ENCODE results near the gene ATG13. TPM values are rescaled to one million over a fixed set of nuclear protein-coding genes. Genes with fewer than 3 reads are reported as not detected.

ATG13 gene
- total RNA-seq, 2 experiments from 2014 or later, result 70.4 to 72.1 TPM

GRCh38 chr11:46612326-46612725, 5.0 kb upstream of the ATG13 start:
- no peak overlapping the region for H3K27ac Mint-ChIP-seq
- H3K27me3 Mint-ChIP-seq, result no peaks in the 10 kb centered on the region
- DNase-seq, result no peak
- ChIA-PET POLR2A (interaction anchor here (1.4 to 1.9 kb wide), 2 partner anchors 18 to 20 kb away, joined by 8 to 14 read pairs; partner anchors contain the start of gene AMBRA1), CTCF (interaction anchor here (0.8 to 1.9 kb wide), 4 partner anchors 18 to 74 kb away, joined by 3 to 5 read pairs (median 4); partner anchors contain the start of gene AMBRA1)
- H3K4me3 Mint-ChIP-seq, result no peak overlapping the region
- H3K9me3 Mint-ChIP-seq, result no peaks in the 10 kb centered on the region
- peaks cover 28% of the 10 kb centered on the region for H3K4me1 Mint-ChIP-seq
- H3K36me3 Mint-ChIP-seq (ENCODE audit: low read depth), result peaks cover 2% of the 10 kb centered on the region

- Mint-ChIP-seq H3K4me3 (peak overlapping the region; percentile 90), H3K9me3 (no peaks in the 10 kb centered on the region), H3K4me1 (peaks cover 46% of the 10 kb centered on the region), H3K27me3 (no peaks in the 10 kb centered on the region), H3K36me3 (ENCODE audit: low read depth) (peaks cover 12% of the 10 kb centered on the region), H3K27ac (no peak overlapping the region)
- CTCF ChIA-PET, result interaction anchor here (1.1 to 4.4 kb wide), 4 partner anchors 12 to 126 kb away, joined by 3 to 24 read pairs (median 4); no protein-coding TSS in a partner anchor
- POLR2A ChIA-PET, result interaction anchor here (0.7 to 5.3 kb wide), 8 partner anchors 8 to 85 kb away, joined by 3 to 43 read pairs (median 8); partner anchors contain the start of genes AMBRA1, ARHGAP1 and ZNF408
- DNase-seq, result no peak
These were observed 1.6 kb upstream of the ATG13 start for GRCh38 chr11:46615756-46616155.

- CTCF ChIA-PET, result interaction anchor here (0.7 to 4.4 kb wide), 17 partner anchors 9 to 229 kb away, joined by 3 to 24 read pairs (median 4); partner anchors contain the start of genes AMBRA1, ARHGAP1 and ZNF408
- POLR2A ChIA-PET, result interaction anchor here (0.7 to 5.3 kb wide), 11 partner anchors 9 to 229 kb away, joined by 3 to 43 read pairs (median 6); partner anchors contain the start of genes AMBRA1, ARHGAP1 and ZNF408
- Mint-ChIP-seq H3K9me3 (no peaks in the 10 kb centered on the region), H3K36me3 (ENCODE audit: low read depth) (peaks cover 17% of the 10 kb centered on the region), H3K27me3 (no peaks in the 10 kb centered on the region), H3K4me1 (peaks cover 50% of the 10 kb centered on the region), H3K27ac (peak overlapping the region; percentile 96), H3K4me3 (peak overlapping the region; percentile 90)
- DNase-seq, result no peak
These were observed 711 bp upstream of the ATG13 start for GRCh38 chr11:46616551-46617133.

GRCh38 chr11:46617972-46618314, 590 bp downstream of the ATG13 start:
- Mint-ChIP-seq H3K36me3 (ENCODE audit: low read depth) (peaks cover 27% of the 10 kb centered on the region), H3K27me3 (no peaks in the 10 kb centered on the region), H3K4me1 (peaks cover 49% of the 10 kb centered on the region)

GRCh38 chr11:46618837-46619236, 1.5 kb downstream of the ATG13 start:
- Mint-ChIP-seq H3K4me3 (peak overlapping the region; percentile 58), H3K36me3 (ENCODE audit: low read depth) (peaks cover 29% of the 10 kb centered on the region), H3K9me3 (no peaks in the 10 kb centered on the region), H3K4me1 (peaks cover 49% of the 10 kb centered on the region), H3K27ac (no peak overlapping the region), H3K27me3 (no peaks in the 10 kb centered on the region)
- ChIA-PET POLR2A (interaction anchor here (1.0 to 5.3 kb wide), 8 partner anchors 24 to 228 kb away, joined by 3 to 43 read pairs (median 10); partner anchors contain the start of genes AMBRA1, ARHGAP1, CKAP5 and ZNF408), CTCF (interaction anchor here (0.5 to 4.4 kb wide), 18 partner anchors 11 to 945 kb away, joined by 3 to 24 read pairs (median 5); partner anchors contain the start of genes AMBRA1, ARHGAP1 and ZNF408)
- DNase-seq, result no peak

More at GRCh38 chr11:46617972-46618314, 590 bp downstream of the ATG13 start:
- no peak for DNase-seq
- Mint-ChIP-seq H3K27ac (peak overlapping the region; percentile 96), H3K4me3 (peak overlapping the region; percentile 90), H3K9me3 (no peaks in the 10 kb centered on the region)
- ChIA-PET POLR2A (interaction anchor here (0.6 to 5.3 kb wide), 15 partner anchors 12 to 1936 kb away, joined by 3 to 43 read pairs (median 4); partner anchors contain the start of genes ACP2, AMBRA1, ARHGAP1 and ZNF408), CTCF (interaction anchor here (0.7 to 4.4 kb wide), 18 partner anchors 12 to 269 kb away, joined by 3 to 24 read pairs (median 6); partner anchors contain the start of genes AMBRA1, ARHGAP1 and ZNF408)

- POLR2A ChIA-PET, result interaction anchor here (1.2 kb wide), 1 partner anchor 9 kb away, joined by 4 read pairs; no protein-coding TSS in a partner anchor
- H3K4me1 Mint-ChIP-seq, result peaks cover 19% of the 10 kb centered on the region
- H3K4me3 Mint-ChIP-seq, result no peak overlapping the region
- peaks cover 36% of the 10 kb centered on the region for H3K36me3 Mint-ChIP-seq (ENCODE audit: low read depth)
- H3K9me3 Mint-ChIP-seq, result no peaks in the 10 kb centered on the region
- no peak for DNase-seq
- H3K27ac Mint-ChIP-seq, result no peak overlapping the region
- no peaks in the 10 kb centered on the region for H3K27me3 Mint-ChIP-seq
- CTCF ChIA-PET, result interaction anchor here (0.7 to 1.1 kb wide), 3 partner anchors 27 to 236 kb away, joined by 3 read pairs; no protein-coding TSS in a partner anchor
These were observed 8.1 kb downstream of the ATG13 start for GRCh38 chr11:46625406-46625805.

- no peaks in the 10 kb centered on the region for H3K9me3 Mint-ChIP-seq
- peaks cover 25% of the 10 kb centered on the region for H3K36me3 Mint-ChIP-seq (ENCODE audit: low read depth)
- no peak overlapping the region for H3K4me3 Mint-ChIP-seq
- H3K27ac Mint-ChIP-seq, result no peak overlapping the region
- DNase-seq, result no peak
- no peaks in the 10 kb centered on the region for H3K27me3 Mint-ChIP-seq
- CTCF ChIA-PET, result no interaction called here
- peaks cover 15% of the 10 kb centered on the region for H3K4me1 Mint-ChIP-seq
- POLR2A ChIA-PET, result interaction anchor here (1.6 kb wide), 1 partner anchor 11 kb away, joined by 8 read pairs; the partner anchor contains the start of gene ATG13
These were observed 11.6 kb downstream of the ATG13 start for GRCh38 chr11:46628961-46629360.

GRCh38 chr11:46630237-46630636, 12.9 kb downstream of the ATG13 start:
- POLR2A ChIA-PET, result interaction anchor here (1.3 to 1.6 kb wide), 2 partner anchors 12 to 36 kb away, joined by 3 to 8 read pairs; partner anchors contain the start of genes AMBRA1 and ATG13
- CTCF ChIA-PET, result interaction anchor here (0.7 to 2.2 kb wide), 3 partner anchors 12 to 278 kb away, joined by 3 to 6 read pairs (median 4); no protein-coding TSS in a partner anchor
- H3K27me3 Mint-ChIP-seq, result no peaks in the 10 kb centered on the region

GRCh38 chr11:46631676-46632075, 14.3 kb downstream of the ATG13 start:
- H3K9me3 Mint-ChIP-seq, result no peaks in the 10 kb centered on the region
- H3K36me3 Mint-ChIP-seq (ENCODE audit: low read depth), result peaks cover 14% of the 10 kb centered on the region
- ChIA-PET POLR2A (interaction anchor here (0.5 kb wide), 1 partner anchor 223 kb away, joined by 4 read pairs; no protein-coding TSS in a partner anchor), CTCF (no interaction called here)
- no peak overlapping the region for H3K4me3 Mint-ChIP-seq
- H3K4me1 Mint-ChIP-seq, result peaks cover 15% of the 10 kb centered on the region
- DNase-seq, result no peak
- no peaks in the 10 kb centered on the region for H3K27me3 Mint-ChIP-seq
- no peak overlapping the region for H3K27ac Mint-ChIP-seq

More at GRCh38 chr11:46630237-46630636, 12.9 kb downstream of the ATG13 start:
- no peak for DNase-seq
- no peak overlapping the region for H3K4me3 Mint-ChIP-seq
- H3K27ac Mint-ChIP-seq, result no peak overlapping the region
- H3K4me1 Mint-ChIP-seq, result peaks cover 15% of the 10 kb centered on the region
- H3K36me3 Mint-ChIP-seq (ENCODE audit: low read depth), result peaks cover 20% of the 10 kb centered on the region
- H3K9me3 Mint-ChIP-seq, result no peaks in the 10 kb centered on the region

GRCh38 chr11:46632502-46632901, 15.1 kb downstream of the ATG13 start:
- DNase-seq, result no peak
- CTCF ChIA-PET, result no interaction called here
- Mint-ChIP-seq H3K9me3 (no peaks in the 10 kb centered on the region), H3K4me3 (no peak overlapping the region), H3K4me1 (peaks cover 14% of the 10 kb centered on the region), H3K36me3 (ENCODE audit: low read depth) (peaks cover 16% of the 10 kb centered on the region), H3K27me3 (no peaks in the 10 kb centered on the region), H3K27ac (no peak overlapping the region)
- POLR2A ChIA-PET, result interaction anchor here (0.5 kb wide), 1 partner anchor 224 kb away, joined by 4 read pairs; no protein-coding TSS in a partner anchor

GRCh38 chr11:46633291-46634217, 16.2 kb downstream of the ATG13 start:
- ChIA-PET POLR2A (interaction anchor here (1.0 kb wide), 1 partner anchor 8 kb away, joined by 4 read pairs; no protein-coding TSS in a partner anchor), CTCF (interaction anchor here (0.9 kb wide), 1 partner anchor 104 kb away, joined by 3 read pairs; no protein-coding TSS in a partner anchor)
- no peaks in the 10 kb centered on the region for H3K9me3 Mint-ChIP-seq
- no peak overlapping the region for H3K4me3 Mint-ChIP-seq
- peaks cover 15% of the 10 kb centered on the region for H3K4me1 Mint-ChIP-seq
- DNase-seq, result no peak
- no peak overlapping the region for H3K27ac Mint-ChIP-seq
- H3K36me3 Mint-ChIP-seq (ENCODE audit: low read depth), result peaks cover 20% of the 10 kb centered on the region
- no peaks in the 10 kb centered on the region for H3K27me3 Mint-ChIP-seq

- POLR2A ChIA-PET, result no interaction called here
- Mint-ChIP-seq H3K9me3 (peaks cover 5% of the 10 kb centered on the region), H3K27ac (no peak overlapping the region), H3K4me1 (peaks cover 16% of the 10 kb centered on the region), H3K4me3 (no peak overlapping the region), H3K36me3 (ENCODE audit: low read depth) (peaks cover 32% of the 10 kb centered on the region), H3K27me3 (no peaks in the 10 kb centered on the region)
- CTCF ChIA-PET, result no interaction called here
- no peak for DNase-seq
These were observed 18.3 kb downstream of the ATG13 start for GRCh38 chr11:46635557-46636139.

Measured in activated CD4-positive, alpha-beta memory T cell treated with anti-CD3 and anti-CD28 coated beads, Interleukin-2, amount 10 ng/mL, durations not matched to agents 7 days and 5 days (primary cell).